Stimulated activated naive B cell treated with anti-CD40 and anti-IgM and Interleukin-4, amounts not matched to agents 10 μg/mL and 1 μg/mL and 100 μg/mL, for 72 hours (primary cell): ENCODE data around the gene ISOC2.
"Not testable (repeated sequence)": the region's sequence is repeated elsewhere in the genome, so short reads cannot be mapped to it uniquely, and the experiment has no call there.

Source experiments
- ATAC-seq, 2 donors: fragments of 150-1000 bp; cut with Tn5 transposase; replicated peaks; 2 replicates each; pipeline ENCODE4 v1.10.0; 2021; ENCODE audit warnings: moderate library complexity in 1 of 2
- DNase-seq: peaks from one replicate; pipeline ENCODE4 v3.0.0; 2021
- H3K27ac Mint-ChIP-seq: one replicate; pipeline ENCODE4 v1.8.0; 2022; ENCODE audit warnings: mild to moderate bottlenecking, mixed read lengths
- H3K27me3 Mint-ChIP-seq, 2 donors: one replicate each; pipeline ENCODE4 v1.8.0; 2022; ENCODE audit warnings: mixed read lengths in 2 of 2
- H3K36me3 Mint-ChIP-seq, 2 donors: one replicate each; pipeline ENCODE4 v1.8.0; 2022; ENCODE audit warnings: mixed read lengths in 2 of 2, mild to moderate bottlenecking in 1 of 2
- H3K4me1 Mint-ChIP-seq, 2 donors: one replicate each; pipeline ENCODE4 v1.8.0; 2022; ENCODE audit warnings: mixed read lengths in 2 of 2, mild to moderate bottlenecking in 1 of 2
- H3K4me3 Mint-ChIP-seq, 2 donors: one replicate each; pipeline ENCODE4 v1.8.0; 2022; ENCODE audit warnings: mild to moderate bottlenecking in 2 of 2, mixed read lengths in 2 of 2, moderate library complexity in 1 of 2
- H3K9me3 Mint-ChIP-seq, 2 donors: one replicate each; pipeline ENCODE4 v1.8.0; 2022; ENCODE audit warnings: mixed read lengths in 2 of 2, mild to moderate bottlenecking in 1 of 2

The ISOC2 gene

DNA sequence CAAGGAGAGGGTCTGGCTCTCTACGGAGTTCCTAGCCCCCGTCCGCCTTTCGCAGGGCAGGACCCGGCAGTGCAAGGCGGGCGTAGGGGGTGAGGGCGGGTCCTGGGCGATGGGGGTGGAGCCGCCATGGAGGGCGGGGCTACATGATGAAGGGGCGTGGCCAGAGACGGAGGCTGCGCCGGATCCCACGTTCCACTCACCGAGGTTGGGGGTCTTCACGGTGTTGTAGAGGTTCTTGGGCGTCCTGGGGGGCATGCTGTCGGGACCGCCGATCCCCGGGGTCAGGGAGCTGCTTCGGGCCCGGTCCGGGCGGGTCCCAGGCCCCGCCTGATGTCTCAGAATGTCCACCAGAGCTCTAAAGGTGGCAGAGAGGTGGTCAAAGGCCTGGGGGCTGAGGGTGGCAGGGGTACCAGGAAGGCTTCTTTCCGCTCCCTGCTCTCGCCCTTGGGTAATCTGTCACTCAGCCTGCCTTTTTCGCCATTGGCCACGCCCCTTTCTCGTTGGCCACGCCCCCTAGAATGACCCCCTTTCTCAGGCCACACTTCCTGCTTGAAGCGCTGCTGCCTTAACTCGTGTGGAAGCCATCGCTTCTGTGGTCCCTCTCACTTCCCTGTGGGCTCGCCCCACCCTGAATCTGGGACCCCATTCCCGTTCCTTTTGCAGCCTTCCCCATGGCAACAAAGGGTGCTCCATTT lies 20.9 kb downstream of the ISOC2 start:
- Mint-ChIP-seq H3K27ac (peak overlapping the region; percentile 87), H3K4me1 (peaks cover 21 to 35% of the 10 kb centered on the region in 2 donors), H3K9me3 (peaks cover 0 to 8% of the 10 kb centered on the region in 2 donors), H3K36me3 (peaks cover 7 to 14% of the 10 kb centered on the region in 2 donors), H3K27me3 (peaks cover 79 to 90% of the 10 kb centered on the region in 2 donors), H3K4me3 (peak overlapping the region; percentile 61)
- DNase-seq (no peak), ATAC-seq (peak; percentile 46 to 51)

DNA sequence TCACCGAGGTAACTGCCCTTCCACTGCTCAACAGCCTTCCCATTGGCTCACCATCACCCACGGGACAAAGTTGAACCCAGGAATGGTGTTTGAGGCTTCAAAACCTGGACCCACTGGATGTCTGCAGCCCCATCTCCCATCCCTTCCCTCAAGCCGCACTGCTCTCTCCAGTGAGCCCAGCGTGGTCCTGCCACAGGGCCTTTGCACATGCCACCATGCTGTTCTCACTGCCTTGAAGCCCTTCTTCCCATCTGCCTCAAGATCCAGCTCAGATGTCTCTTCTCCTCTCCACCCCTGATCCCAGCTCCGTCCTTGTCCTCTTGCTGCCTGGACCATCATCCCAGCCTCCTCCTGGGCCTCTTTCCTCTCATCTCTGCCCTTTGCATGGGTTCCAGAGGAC lies 22.4 kb downstream of the ISOC2 start:
- Mint-ChIP-seq H3K4me1 (peaks cover 19 to 35% of the 10 kb centered on the region in 2 donors), H3K4me3 (no peak overlapping the region), H3K9me3 (peaks cover 0 to 8% of the 10 kb centered on the region in 2 donors), H3K36me3 (peaks cover 7 to 14% of the 10 kb centered on the region in 2 donors), H3K27me3 (peaks cover 65 to 75% of the 10 kb centered on the region in 2 donors), H3K27ac (peak overlapping the region; percentile 77)
- no peak for ATAC-seq
- DNase-seq = no peak

GRCh38 chr19:55437410-55437809 lies 24.0 kb downstream of the ISOC2 start:
- Mint-ChIP-seq H3K27me3 (peaks cover 55 to 65% of the 10 kb centered on the region in 2 donors), H3K27ac (no peak overlapping the region), H3K36me3 (peaks cover 7 to 14% of the 10 kb centered on the region in 2 donors), H3K4me1 (peaks cover 15 to 20% of the 10 kb centered on the region in 2 donors), H3K9me3 (peaks cover 0 to 8% of the 10 kb centered on the region in 2 donors), H3K4me3 (no peak overlapping the region)
- ATAC-seq (no peak), DNase-seq (no peak)

DNA sequence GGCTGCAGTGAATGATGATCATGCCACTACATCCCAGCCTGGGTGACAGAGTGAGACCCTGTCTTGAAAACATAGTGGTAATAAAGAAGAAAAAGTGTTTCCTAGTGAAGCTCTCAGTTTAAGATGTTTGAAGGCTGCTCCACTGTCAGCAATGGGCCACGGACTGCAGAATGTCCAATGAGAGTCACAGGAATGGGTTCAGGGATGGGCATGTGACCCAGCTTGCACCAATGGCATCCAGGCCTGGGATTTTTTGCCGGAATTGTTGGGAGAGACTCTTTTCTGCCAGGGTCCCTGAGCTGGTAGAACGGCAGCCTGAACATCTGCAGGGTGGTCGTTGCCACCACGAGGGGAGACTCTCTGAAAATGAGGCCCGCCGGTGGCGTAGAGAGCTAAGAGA lies 24.6 kb downstream of the ISOC2 start:
- Mint-ChIP-seq H3K27ac (no peak overlapping the region), H3K27me3 (peaks cover 56 to 65% of the 10 kb centered on the region in 2 donors), H3K4me1 (peaks cover 13 to 20% of the 10 kb centered on the region in 2 donors), H3K36me3 (peaks cover 7 to 14% of the 10 kb centered on the region in 2 donors), H3K9me3 (peaks cover 0 to 8% of the 10 kb centered on the region in 2 donors), H3K4me3 (no peak overlapping the region)
- ATAC-seq (no peak), DNase-seq (no peak)

- Mint-ChIP-seq H3K4me3 (no peak overlapping the region), H3K9me3 (peaks cover 0 to 10% of the 10 kb centered on the region in 2 donors), H3K36me3 (peaks cover 6 to 7% of the 10 kb centered on the region in 2 donors), H3K27me3 (peaks cover 60 to 66% of the 10 kb centered on the region in 2 donors), H3K27ac (no peak overlapping the region), H3K4me1 (peaks cover 1 to 8% of the 10 kb centered on the region in 2 donors)
- no peak for ATAC-seq
- DNase-seq = no peak
Measured at GRCh38 chr19:55435020-55435419, 26.4 kb downstream of the ISOC2 start.

DNA sequence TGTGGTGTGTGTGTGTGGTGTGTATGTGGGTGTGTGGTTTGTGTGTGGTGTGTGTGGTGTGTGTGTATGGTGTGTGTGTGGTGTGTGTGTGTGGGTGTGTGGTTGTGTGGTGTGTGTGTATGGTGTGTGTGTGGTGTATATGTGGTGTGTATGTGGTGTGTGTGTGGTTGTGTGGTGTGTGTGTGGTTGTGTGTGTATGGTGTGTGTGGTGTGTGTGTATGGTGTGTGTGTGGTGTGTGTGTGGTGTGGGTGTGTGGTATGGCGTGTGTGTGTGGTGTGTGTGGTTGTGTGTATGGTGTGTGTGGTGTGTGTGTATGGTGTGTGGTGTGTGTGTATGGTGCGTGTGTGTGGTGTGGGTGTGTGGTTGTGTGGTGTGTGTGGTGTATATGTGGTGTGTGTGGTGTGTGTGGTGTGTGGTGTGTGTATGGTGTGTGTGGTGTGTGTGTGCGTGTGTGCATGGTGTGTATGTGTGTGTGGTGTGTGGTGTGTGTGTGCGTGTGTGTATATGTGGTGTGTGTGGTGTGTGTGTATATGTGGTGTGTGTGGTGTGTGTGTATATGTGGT lies 27.0 kb downstream of the ISOC2 start:
- Mint-ChIP-seq H3K27ac (no peak overlapping the region), H3K27me3 (peaks cover 60 to 66% of the 10 kb centered on the region in 2 donors), H3K4me3 (no peak overlapping the region), H3K4me1 (peaks cover 0 to 5% of the 10 kb centered on the region in 2 donors), H3K9me3 (peaks cover 0 to 10% of the 10 kb centered on the region in 2 donors), H3K36me3 (peaks cover 3 to 4% of the 10 kb centered on the region in 2 donors)
- no peak for DNase-seq
- no peak for ATAC-seq

DNA sequence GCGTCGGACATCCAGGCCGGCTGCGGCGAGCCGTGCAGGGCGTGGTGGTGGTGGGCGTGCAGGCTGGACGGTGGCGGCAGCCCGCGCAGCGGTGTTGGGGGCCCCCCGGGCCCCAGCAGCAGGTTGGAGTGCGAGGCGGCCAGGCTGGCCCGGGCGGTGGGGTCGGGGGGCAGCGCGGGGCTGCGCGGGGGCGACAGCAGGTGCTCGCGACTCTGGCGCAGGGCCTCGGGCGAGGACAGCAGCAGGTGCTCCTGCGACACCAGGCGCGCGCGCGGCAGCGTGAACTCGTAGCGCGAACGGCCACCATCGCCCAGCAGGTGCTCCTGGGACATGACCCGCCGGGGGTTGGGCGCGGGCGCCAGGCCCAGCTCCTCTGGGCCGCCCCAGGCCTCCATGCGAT lies 28.1 kb downstream of the ISOC2 start:
- H3K27me3 Mint-ChIP-seq = peaks cover 59 to 66% of the 10 kb centered on the region in 2 donors
- DNase-seq (no peak), ATAC-seq (no peak)

GRCh38 chr19:55432241-55432959 lies 29.0 kb downstream of the ISOC2 start:
- H3K4me1 Mint-ChIP-seq = no peaks in the 10 kb centered on the region
- ATAC-seq (no peak), DNase-seq (no peak)
- H3K36me3 Mint-ChIP-seq = no peaks in the 10 kb centered on the region
- H3K27me3 Mint-ChIP-seq = peaks cover 57 to 66% of the 10 kb centered on the region in 2 donors
- H3K4me3 Mint-ChIP-seq = no peak overlapping the region
- H3K27ac Mint-ChIP-seq = no peak overlapping the region
- H3K9me3 Mint-ChIP-seq = peaks cover 0 to 4% of the 10 kb centered on the region in 2 donors

More for the DNA sequence above, 28.1 kb downstream of the ISOC2 start:
- H3K4me3 Mint-ChIP-seq = no peak overlapping the region
- H3K9me3 Mint-ChIP-seq = peaks cover 0 to 4% of the 10 kb centered on the region in 2 donors
- no peaks in the 10 kb centered on the region for H3K4me1 Mint-ChIP-seq
- H3K27ac Mint-ChIP-seq = no peak overlapping the region
- H3K36me3 Mint-ChIP-seq = no peaks in the 10 kb centered on the region

- Mint-ChIP-seq H3K9me3 (peaks cover 0 to 4% of the 10 kb centered on the region in 2 donors), H3K4me1 (no peaks in the 10 kb centered on the region), H3K4me3 (no peak overlapping the region), H3K27me3 (peaks cover 51 to 60% of the 10 kb centered on the region in 2 donors), H3K27ac (no peak overlapping the region), H3K36me3 (no peaks in the 10 kb centered on the region)
- DNase-seq = no peak
- no peak for ATAC-seq
Measured at GRCh38 chr19:55431183-55431582, 30.3 kb downstream of the ISOC2 start.

- no peaks in the 10 kb centered on the region for H3K36me3 Mint-ChIP-seq
- no peaks in the 10 kb centered on the region for H3K9me3 Mint-ChIP-seq
- ATAC-seq = no peak
- no peaks in the 10 kb centered on the region for H3K4me1 Mint-ChIP-seq
- DNase-seq = no peak
- H3K4me3 Mint-ChIP-seq = no peak overlapping the region
- no peak overlapping the region for H3K27ac Mint-ChIP-seq
- H3K27me3 Mint-ChIP-seq = peaks cover 42 to 50% of the 10 kb centered on the region in 2 donors
Measured at GRCh38 chr19:55426042-55426441, 35.4 kb downstream of the ISOC2 start.

DNA sequence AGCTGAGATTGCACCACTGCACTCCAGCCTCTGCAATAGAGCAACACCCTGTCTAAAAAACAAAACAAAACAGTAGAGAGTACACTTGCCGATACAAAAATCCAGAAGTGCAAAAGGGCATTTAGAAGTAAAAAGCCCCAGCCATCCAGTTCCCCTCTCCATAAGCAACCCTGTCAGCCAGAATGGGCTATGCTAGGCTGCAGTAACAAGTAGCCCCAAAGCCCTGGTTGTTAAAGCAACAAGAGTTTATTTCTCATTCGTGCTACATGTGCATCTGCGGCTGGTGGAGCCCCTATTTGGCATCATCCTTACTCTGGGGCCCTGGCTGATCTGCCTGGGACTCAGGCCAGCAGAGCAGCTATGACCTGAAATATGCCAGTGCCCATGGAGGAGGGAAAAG lies 36.9 kb downstream of the ISOC2 start:
- no peaks in the 10 kb centered on the region for H3K9me3 Mint-ChIP-seq
- ATAC-seq (no peak), DNase-seq (no peak)
- no peak overlapping the region for H3K4me3 Mint-ChIP-seq
- peaks cover 27 to 36% of the 10 kb centered on the region in 2 donors for H3K27me3 Mint-ChIP-seq
- H3K4me1 Mint-ChIP-seq = no peaks in the 10 kb centered on the region
- H3K27ac Mint-ChIP-seq = no peak overlapping the region
- no peaks in the 10 kb centered on the region for H3K36me3 Mint-ChIP-seq

DNA sequence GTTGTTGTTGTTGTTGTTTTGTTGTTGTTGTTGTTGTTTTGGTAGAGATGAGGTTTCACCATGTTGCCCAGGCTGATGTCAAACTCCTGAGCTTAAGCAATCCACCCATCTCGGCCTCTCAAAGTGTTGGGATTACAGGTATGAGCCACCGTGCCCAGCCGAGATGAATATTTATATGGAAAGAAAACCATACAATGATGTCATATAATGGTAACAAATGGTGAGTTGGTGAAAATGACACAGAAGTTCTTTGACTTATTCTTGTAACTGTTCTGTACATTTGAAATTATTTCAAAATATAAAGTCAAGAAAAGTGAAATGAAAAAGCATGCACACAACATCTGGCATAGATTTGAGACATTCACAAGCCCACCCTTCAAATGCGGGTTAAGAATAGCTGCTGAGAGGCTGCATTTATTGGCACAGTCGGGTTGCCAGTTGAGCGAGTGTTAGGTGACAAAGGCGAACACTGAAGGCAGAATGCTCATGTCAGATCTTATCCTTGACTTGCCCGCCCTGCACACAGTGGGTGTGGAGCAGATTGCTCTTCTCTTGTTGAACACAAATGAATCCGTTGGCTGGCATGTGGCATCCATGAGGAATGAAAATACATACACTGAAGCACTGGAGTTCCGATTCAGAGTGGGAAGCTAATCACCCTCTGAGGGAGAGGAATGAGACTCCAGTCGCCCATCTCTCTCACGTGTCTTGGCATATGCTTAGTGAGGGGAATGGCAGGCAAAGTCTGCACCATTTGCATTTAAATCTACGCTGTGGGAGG lies 38.0 kb downstream of the ISOC2 start:
- Mint-ChIP-seq H3K36me3 (no peaks in the 10 kb centered on the region), H3K9me3 (no peaks in the 10 kb centered on the region), H3K4me3 (no peak overlapping the region), H3K4me1 (no peaks in the 10 kb centered on the region), H3K27ac (no peak overlapping the region), H3K27me3 (peaks cover 19 to 28% of the 10 kb centered on the region in 2 donors)
- DNase-seq (no peak), ATAC-seq (no peak)

DNA sequence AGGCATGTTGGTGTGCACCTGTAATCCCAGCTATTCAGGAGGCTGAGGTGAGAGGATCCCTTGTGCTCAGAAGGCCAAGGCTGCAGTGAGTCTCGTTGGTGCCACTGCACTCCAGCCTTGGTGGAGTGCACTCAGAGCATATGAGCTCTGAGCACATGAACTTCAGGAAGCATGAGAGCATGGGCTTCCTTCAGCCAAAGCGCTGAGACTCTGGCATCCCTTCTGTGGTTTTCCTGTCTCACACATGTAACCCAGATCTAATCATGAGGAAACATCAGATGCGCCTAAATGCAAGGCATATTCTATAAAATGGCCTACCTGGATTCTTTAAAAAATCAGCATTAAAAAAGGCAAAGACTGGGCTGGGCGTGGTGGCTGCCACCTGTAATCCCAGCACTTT lies 40.2 kb downstream of the ISOC2 start:
- not testable (repeated sequence) for H3K4me1 Mint-ChIP-seq, H3K27ac Mint-ChIP-seq, H3K36me3 Mint-ChIP-seq, DNase-seq, H3K4me3 Mint-ChIP-seq, H3K9me3 Mint-ChIP-seq, ATAC-seq
- peaks cover 16 to 23% of the 10 kb centered on the region in 2 donors for H3K27me3 Mint-ChIP-seq

GRCh38 chr19:55419624-55420236 lies 41.7 kb downstream of the ISOC2 start:
- no peak overlapping the region for H3K4me3 Mint-ChIP-seq
- H3K27ac Mint-ChIP-seq = no peak overlapping the region
- H3K9me3 Mint-ChIP-seq = no peaks in the 10 kb centered on the region
- DNase-seq = no peak
- ATAC-seq = no peak
- peaks cover 10 to 17% of the 10 kb centered on the region in 2 donors for H3K27me3 Mint-ChIP-seq
- H3K4me1 Mint-ChIP-seq = no peaks in the 10 kb centered on the region
- H3K36me3 Mint-ChIP-seq = no peaks in the 10 kb centered on the region
